Bronchial epithelial cell (primary cell): ENCODE results near the gene RAB11FIP4. TPM values are rescaled to one million over a fixed set of nuclear protein-coding genes. Genes with fewer than 3 reads are reported as not detected.

ENCODE experiments used
- DNase-seq: peaks from one replicate; pipeline ENCODE4 v3.0.0-alpha.2; 2010; ENCODE audit warnings: low read depth
- FAIRE-seq: peaks from 2 replicates; lab custom pipeline; 2011; peaks lifted over from hg19 to GRCh38; lab: Jason Lieb, UNC
- H3K27me3 ChIP-seq: 2 replicates; pipeline ENCODE4 v1.5.1; 2011; ENCODE audit warnings: low read length; ENCODE audit not compliant: control insufficient read depth, insufficient read depth
- H3K36me3 ChIP-seq: 2 replicates; pipeline ENCODE4 v1.5.1; 2011; ENCODE audit warnings: low read length; ENCODE audit not compliant: control insufficient read depth, insufficient read depth
- H3K4me3 ChIP-seq: 2 replicates; pipeline ENCODE4 v1.5.1; 2011; ENCODE audit warnings: mild to moderate bottlenecking, low read depth, low read length, control low read depth
- CTCF ChIP-seq: IDR thresholded peaks from 2 replicates; pipeline ENCODE4 v1.5.1; 2011; ENCODE audit warnings: mild to moderate bottlenecking, moderate library complexity, low read length, control low read depth, inconsistent platforms; ENCODE audit not compliant: insufficient read depth, severe bottlenecking
- total RNA-seq: library from RNA; depleted of rRNA; stranded (reverse); fragments of >200 nt; gene quantifications from 2 replicates; pipeline ENCODE4 v1.2.1, GENCODE V29; 2014

Gene RAB11FIP4
- total RNA-seq, 1 donor from 2014 or later = 17.6 TPM

GRCh38 chr17:31566247-31566991, 174.9 kb downstream of the RAB11FIP4 start:
- no peak for TF ChIP-seq CTCF
- H3K36me3 ChIP-seq = peaks cover 1% of the 10 kb centered on the region
- no peaks in the 10 kb centered on the region for H3K27me3 ChIP-seq
- no peak for DNase-seq
- FAIRE-seq = peak; percentile 28
- no peak overlapping the region for H3K4me3 ChIP-seq

- no peak for FAIRE-seq
- no peaks in the 10 kb centered on the region for H3K27me3 ChIP-seq
- peaks cover 1% of the 10 kb centered on the region for H3K36me3 ChIP-seq
Observed at GRCh38 chr17:31566992-31567373, 175.5 kb downstream of the RAB11FIP4 start.

GRCh38 chr17:31568121-31568520, 176.6 kb downstream of the RAB11FIP4 start:
- Histone ChIP-seq H3K4me3 (no peak overlapping the region), H3K27me3 (no peaks in the 10 kb centered on the region), H3K36me3 (no peaks in the 10 kb centered on the region)
- no peak for FAIRE-seq
- no peak for DNase-seq
- TF ChIP-seq CTCF = no peak

More at GRCh38 chr17:31566992-31567373, 175.5 kb downstream of the RAB11FIP4 start:
- H3K4me3 ChIP-seq = no peak overlapping the region
- TF ChIP-seq CTCF = no peak
- no peak for DNase-seq

- Histone ChIP-seq H3K36me3 (no peaks in the 10 kb centered on the region), H3K4me3 (no peak overlapping the region), H3K27me3 (no peaks in the 10 kb centered on the region)
- DNase-seq (no peak), FAIRE-seq (no peak)
- no peak for TF ChIP-seq CTCF
Observed at GRCh38 chr17:31568539-31568938, 177.1 kb downstream of the RAB11FIP4 start.

GRCh38 chr17:31570231-31570630, 178.8 kb downstream of the RAB11FIP4 start:
- Histone ChIP-seq H3K36me3 (no peaks in the 10 kb centered on the region), H3K4me3 (no peak overlapping the region), H3K27me3 (no peaks in the 10 kb centered on the region)
- FAIRE-seq = no peak
- no peak for TF ChIP-seq CTCF
- DNase-seq = no peak
